HCT116 (cell line): ENCODE data around the gene EWSR1. TPM values are rescaled to one million over a fixed set of nuclear protein-coding genes. Genes with fewer than 3 reads are reported as not detected.

ENCODE experiments used
- ATAC-seq: fragments of 200-7000 bp; cut with Tn5 transposase; 2 replicates; pipeline ENCODE4 v1.9.1; 2020; ENCODE audit warnings: mild to moderate bottlenecking, moderate library complexity
- BruUV-seq: library from RNA; stranded (reverse); fragments of 400-500 nt; replicated peaks from 2 replicates; lab custom pipeline; 2021; lab: Mats Ljungman, UMichigan
- CTCF ChIA-PET: fragments of 300-600 bp; sonication (Branson Sonifier 250); formaldehyde crosslinking; loops from one replicate; lab custom pipeline; 2021; ENCODE audit warnings: antibody characterized with exemption; lab: Charles Lee
- POLR2A ChIA-PET: fragments of 300-600, 350-600 bp; sonication (Branson Sonifier 250); formaldehyde crosslinking; loops from one replicate; lab custom pipeline; 2021; ENCODE audit warnings: antibody characterized with exemption; lab: Charles Lee
- RAD21 ChIA-PET, 2 experiments: fragments of 300-600 bp; sonication (Branson Sonifier 250); formaldehyde crosslinking; loops; one replicate each; lab custom pipeline; 2023; ENCODE audit warnings: low total read pairs in 2 of 2; ENCODE audit not compliant: uncharacterized antibody in 2 of 2, unreplicated experiment in 2 of 2, low non-redundant PET in 1 of 2; lab: Charles Lee
- DNase-seq: peaks from one replicate; pipeline ENCODE4 v3.0.0-alpha.2; 2010; ENCODE audit warnings: low read depth, low spot score
- H2AFZ ChIP-seq: fragments of 200-600 bp; shearing (Covaris generic), sonication (generic); 2 replicates; pipeline ENCODE4 v1.6.1; 2017; ENCODE audit warnings: low read depth, mixed run types, mixed read lengths, antibody characterized with exemption, low read length; ENCODE audit not compliant: poor library complexity, severe bottlenecking
- H3K27ac ChIP-seq: 2 replicates; pipeline ENCODE4 v1.5.1; 2012; ENCODE audit warnings: low read depth, low read length
- H3K27me3 ChIP-seq: fragments of 200-600 bp; sonication (generic); 2 replicates; pipeline ENCODE4 v1.6.1; 2016; ENCODE audit warnings: mixed run types, low read length, mixed read lengths; ENCODE audit not compliant: insufficient read depth
- H3K36me3 ChIP-seq, 2 experiments: fragments of 200-500 bp in 1 of 2; fragments of 200-600 bp in 1 of 2; sonication (Bioruptor generic) in 1 of 2; sonication (generic) in 1 of 2; 2 replicates each; pipeline versions ENCODE4 v1.5.1 to v1.6.1; 2014 to 2016; ENCODE audit warnings: low read length in 2 of 2, inconsistent platforms in 1 of 2, mixed read lengths in 1 of 2, mixed run types in 1 of 2; ENCODE audit not compliant: insufficient read depth in 2 of 2, control insufficient read depth in 1 of 2
- H3K4me1 ChIP-seq, 2 experiments: fragments of 200-600 bp in 1 of 2; sonication (generic) in 1 of 2; 2 replicates each; pipeline versions ENCODE4 v1.5.1 to v1.6.1; 2012 to 2017; ENCODE audit warnings: low read length in 2 of 2, inconsistent platforms in 1 of 2, mild to moderate bottlenecking in 1 of 2, mixed read lengths in 1 of 2, mixed run types in 1 of 2, moderate library complexity in 1 of 2; ENCODE audit not compliant: insufficient read depth in 2 of 2, control insufficient read depth in 1 of 2
- H3K4me2 ChIP-seq: fragments of 200-600 bp; sonication (generic); 2 replicates; pipeline ENCODE4 v1.6.1; 2017; ENCODE audit warnings: mixed run types, low read length, mixed read lengths
- H3K4me3 ChIP-seq, 2 experiments: fragments of 200-600 bp in 1 of 2; sonication (generic) in 1 of 2; replicated peaks in 1 of 2; 2 replicates each; pipeline ENCODE4 v1.5.1; 2011 to 2016; ENCODE audit warnings: low read length in 2 of 2, control low read depth in 1 of 2, low read depth in 1 of 2, mild to moderate bottlenecking in 1 of 2, mixed read lengths in 1 of 2, mixed run types in 1 of 2
- H3K79me2 ChIP-seq: fragments of 200-600 bp; sonication (generic); 2 replicates; pipeline ENCODE4 v1.6.1; 2017; ENCODE audit warnings: mild to moderate bottlenecking, mixed run types, low read length, moderate library complexity, mixed read lengths; ENCODE audit not compliant: insufficient read depth
- H3K9ac ChIP-seq: fragments of 200-600 bp; sonication (generic); 2 replicates; pipeline ENCODE4 v1.6.1; 2016; ENCODE audit warnings: low read length, mixed read lengths
- H3K9me2 ChIP-seq: fragments of 200-600 bp; sonication (generic), shearing (Covaris generic); 2 replicates; pipeline ENCODE4 v1.6.1; 2017; ENCODE audit warnings: mixed run types, mild to moderate bottlenecking, moderate library complexity; ENCODE audit not compliant: insufficient read depth
- H3K9me3 ChIP-seq, 2 experiments: fragments of 200-500 bp in 1 of 2; fragments of 200-600 bp in 1 of 2; sonication (Bioruptor generic) in 1 of 2; sonication (generic) in 1 of 2; 2 replicates each; pipeline ENCODE4 v1.6.1; 2014 to 2017; ENCODE audit warnings: low read length in 2 of 2, mixed read lengths in 2 of 2, inconsistent platforms in 1 of 2, low read depth in 1 of 2, mild to moderate bottlenecking in 1 of 2, mixed run types in 1 of 2, moderate library complexity in 1 of 2; ENCODE audit not compliant: control insufficient read depth in 1 of 2, insufficient read depth in 1 of 2
- H4K20me1 ChIP-seq: fragments of 200-600 bp; sonication (generic), shearing (Covaris generic); 2 replicates; pipeline ENCODE4 v1.6.1; 2017; ENCODE audit warnings: mixed run types, mild to moderate bottlenecking, moderate library complexity; ENCODE audit not compliant: insufficient read depth
- ATF3 ChIP-seq: IDR thresholded peaks from 2 replicates; pipeline ENCODE4 v1.6.1; 2012
- CBX3 ChIP-seq: IDR thresholded peaks from 2 replicates; pipeline ENCODE4 v1.6.1; 2012; ENCODE audit warnings: low read depth
- CEBPB ChIP-seq: IDR thresholded peaks from 2 replicates; pipeline ENCODE4 v1.6.1; 2012; ENCODE audit warnings: low read depth
- EGR1 ChIP-seq: IDR thresholded peaks from 2 replicates; pipeline ENCODE4 v1.6.1; 2012; ENCODE audit warnings: low read depth
- ELF1 ChIP-seq: IDR thresholded peaks from 2 replicates; pipeline ENCODE4 v1.6.1; 2012; ENCODE audit warnings: low read depth, borderline replicate concordance
- EZH2phosphoT487 ChIP-seq: fragments of 200-600 bp; IDR thresholded peaks from 2 replicates; pipeline ENCODE4 v1.6.1; 2018; ENCODE audit warnings: antibody characterized with exemption, borderline replicate concordance
- FOSL1 ChIP-seq: IDR thresholded peaks from 2 replicates; pipeline ENCODE4 v1.6.1; 2012; ENCODE audit warnings: low read depth
- JUND ChIP-seq: IDR thresholded peaks from 2 replicates; pipeline ENCODE4 v1.6.1; 2012
- MAX ChIP-seq: IDR thresholded peaks from 2 replicates; pipeline ENCODE4 v1.6.1; 2012
- POLR2A ChIP-seq: IDR thresholded peaks from 2 replicates; pipeline ENCODE4 v1.7.0; 2011; ENCODE audit warnings: borderline replicate concordance; ENCODE audit not compliant: insufficient read depth, insufficient read length; ENCODE audit errors: extremely low read depth
- POLR2AphosphoS5 ChIP-seq: IDR thresholded peaks from 2 replicates; pipeline ENCODE4 v1.6.1; 2011; ENCODE audit warnings: mild to moderate bottlenecking, low read depth, low read length, moderate library complexity
- RAD21 ChIP-seq: IDR thresholded peaks from 2 replicates; pipeline ENCODE4 v1.6.1; 2012; ENCODE audit warnings: low read depth, mild to moderate bottlenecking
- REST ChIP-seq: IDR thresholded peaks from 2 replicates; pipeline ENCODE4 v1.6.1; 2012; ENCODE audit warnings: low read depth
- SP1 ChIP-seq: IDR thresholded peaks from 2 replicates; pipeline ENCODE4 v1.6.1; 2012; ENCODE audit warnings: low read depth
- SRF ChIP-seq: IDR thresholded peaks from 2 replicates; pipeline ENCODE4 v1.6.1; 2012; ENCODE audit warnings: low read depth
- TCF7L2 ChIP-seq: IDR thresholded peaks from 2 replicates; pipeline ENCODE4 v1.7.0; 2011; ENCODE audit warnings: borderline replicate concordance, inconsistent platforms; ENCODE audit not compliant: insufficient read depth, insufficient read length; ENCODE audit errors: extremely low read depth
- ZFX ChIP-seq: fragments of 450-650 bp; IDR thresholded peaks from 2 replicates; pipeline ENCODE4 v1.6.1; 2017
- ZNF274 ChIP-seq: fragments of 200-500 bp; sonication (Bioruptor generic); IDR thresholded peaks from 2 replicates; pipeline ENCODE4 v1.6.1; 2014; ENCODE audit warnings: mild to moderate bottlenecking, low read depth, low read length, inconsistent platforms
- intact Hi-C: fragments of 100-400 bp; cut with micrococcal nuclease; formaldehyde crosslinking; loops from 2 replicates; pipeline ENCODE4 v1.10.0; 2022
- total RNA-seq: library from RNA; stranded (reverse); gene quantifications from one replicate; pipeline ENCODE4 v1.2.1, GENCODE V29; 2021; ENCODE audit not compliant: unreplicated experiment

The EWSR1 gene
- total RNA-seq, 1 experiment from 2014 or later, result 335 TPM

GRCh38 chr22:29310065-29310862 lies 42.2 kb downstream of the EWSR1 start:
- Histone ChIP-seq H3K4me1 (peaks cover 33 to 60% of the 10 kb centered on the region in 2 experiments), H2AFZ (no peak overlapping the region), H3K36me3 (no peaks in the 10 kb centered on the region), H3K79me2 (peaks cover 7% of the 10 kb centered on the region; the same call in 1 of the 2 replicates), H3K27me3 (no peaks in the 10 kb centered on the region), H3K27ac (peak overlapping the region; percentile 50; the same call in 1 of the 2 replicates), H3K9ac (peak overlapping the region; percentile 48), H3K9me2 (no peaks in the 10 kb centered on the region), H3K4me2 (peak overlapping the region; percentile 66)
- ChIA-PET POLR2A (interaction anchor here (0.8 kb wide), 1 partner anchor 10 kb away, joined by 3 read pairs; no protein-coding TSS in a partner anchor), RAD21 (no interaction called here), CTCF (interaction anchor here (1.0 kb wide), 2 partner anchors 11 to 15 kb away, joined by 3 to 4 read pairs; no protein-coding TSS in a partner anchor)
- intact Hi-C loops, result no loop called here
- no TSS peak for BruUV-seq
- TF ChIP-seq MAX, result no peak
- TF ChIP-seq ZFX, result no peak
- no peak for TF ChIP-seq JUND
- TF ChIP-seq RAD21, result no peak
- no peak for TF ChIP-seq TCF7L2
- TF ChIP-seq POLR2A, result no peak
- no peak for TF ChIP-seq REST
- TF ChIP-seq CBX3, result no peak
- TF ChIP-seq EGR1, result no peak
- TF ChIP-seq CEBPB, result no peak
- TF ChIP-seq ELF1, result no peak
- TF ChIP-seq EZH2phosphoT487, result no peak
- TF ChIP-seq ATF3, result no peak
- no peak for TF ChIP-seq FOSL1
- no peak for TF ChIP-seq ZNF274
- no peak for TF ChIP-seq SRF
- TF ChIP-seq POLR2AphosphoS5, result no peak
- no peak for TF ChIP-seq SP1
- TF ChIP-seq, all 23 proteins: peak for 0
- no peak for DNase-seq
- H3K4me3 ChIP-seq, result no peak overlapping the region
- H3K9me3 ChIP-seq, result no peaks in the 10 kb centered on the region
- no peaks in the 10 kb centered on the region for H4K20me1 ChIP-seq
- ATAC-seq, result no peak
